ENCODE measurements around the gene PPIP5K1.

DNA sequence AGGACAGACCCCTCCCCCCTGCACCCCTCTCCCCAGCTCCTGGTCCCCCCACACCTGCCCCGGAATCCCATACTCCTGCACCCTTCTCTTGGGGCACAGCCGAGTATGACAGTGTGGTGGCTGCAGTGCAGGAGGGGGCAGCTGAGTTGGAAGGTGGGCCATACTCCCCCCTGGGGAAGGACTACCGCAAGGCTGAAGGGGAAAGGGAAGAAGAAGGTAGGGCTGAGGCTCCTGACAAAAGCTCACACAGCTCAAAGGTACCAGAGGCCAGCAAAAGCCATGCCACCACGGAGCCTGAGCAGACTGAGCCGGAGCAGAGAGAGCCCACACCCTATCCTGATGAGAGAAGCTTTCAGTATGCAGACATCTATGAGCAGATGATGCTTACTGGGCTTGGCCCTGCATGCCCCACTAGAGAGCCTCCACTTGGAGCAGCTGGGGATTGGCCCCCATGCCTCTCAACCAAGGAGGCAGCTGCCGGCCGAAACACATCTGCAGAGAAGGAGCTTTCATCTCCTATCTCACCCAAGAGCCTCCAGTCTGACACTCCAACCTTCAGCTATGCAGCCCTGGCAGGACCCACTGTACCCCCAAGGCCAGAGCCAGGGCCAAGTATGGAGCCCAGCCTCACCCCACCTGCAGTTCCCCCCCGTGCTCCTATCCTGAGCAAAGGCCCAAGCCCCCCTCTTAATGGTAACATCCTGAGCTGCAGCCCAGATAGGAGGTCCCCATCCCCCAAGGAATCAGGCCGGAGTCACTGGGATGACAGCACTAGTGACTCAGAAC, 62.8 kb downstream of the PPIP5K1 start:
- TF ChIP-seq, protein P1, sequence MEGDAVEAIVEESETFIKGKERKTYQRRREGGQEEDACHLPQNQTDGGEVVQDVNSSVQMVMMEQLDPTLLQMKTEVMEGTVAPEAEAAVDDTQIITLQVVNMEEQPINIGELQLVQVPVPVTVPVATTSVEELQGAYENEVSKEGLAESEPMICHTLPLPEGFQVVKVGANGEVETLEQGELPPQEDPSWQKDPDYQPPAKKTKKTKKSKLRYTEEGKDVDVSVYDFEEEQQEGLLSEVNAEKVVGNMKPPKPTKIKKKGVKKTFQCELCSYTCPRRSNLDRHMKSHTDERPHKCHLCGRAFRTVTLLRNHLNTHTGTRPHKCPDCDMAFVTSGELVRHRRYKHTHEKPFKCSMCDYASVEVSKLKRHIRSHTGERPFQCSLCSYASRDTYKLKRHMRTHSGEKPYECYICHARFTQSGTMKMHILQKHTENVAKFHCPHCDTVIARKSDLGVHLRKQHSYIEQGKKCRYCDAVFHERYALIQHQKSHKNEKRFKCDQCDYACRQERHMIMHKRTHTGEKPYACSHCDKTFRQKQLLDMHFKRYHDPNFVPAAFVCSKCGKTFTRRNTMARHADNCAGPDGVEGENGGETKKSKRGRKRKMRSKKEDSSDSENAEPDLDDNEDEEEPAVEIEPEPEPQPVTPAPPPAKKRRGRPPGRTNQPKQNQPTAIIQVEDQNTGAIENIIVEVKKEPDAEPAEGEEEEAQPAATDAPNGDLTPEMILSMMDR (IDR thresholded peaks at IDR 0.05 in 8 of 11, conservative IDR thresholded peaks at IDR 0.05 in 3 of 11): no peak
- no peak for TF ChIP-seq POLR2A (IDR thresholded peaks at IDR 0.05)

Measured in spleen (tissue), 7 donors.